Neuronal stem cell (in vitro differentiated cells): ENCODE measurements around the gene LDB3.

Experiments used
- DNase-seq: peaks from one replicate; pipeline ENCODE4 v3.0.0-alpha.2; 2013; ENCODE audit warnings: low spot score
- H2AFZ ChIP-seq: one replicate; pipeline ENCODE4 v1.6.1; 2013; ENCODE audit warnings: mild to moderate bottlenecking, low read length, inconsistent platforms
- H2AK5ac ChIP-seq: 2 replicates; pipeline ENCODE4 v1.6.1; 2013; ENCODE audit warnings: low read depth, mild to moderate bottlenecking, inconsistent platforms, low read length, moderate library complexity, mixed read lengths
- H2BK120ac ChIP-seq: 2 replicates; pipeline ENCODE4 v1.6.1; 2013; ENCODE audit warnings: low read depth, mild to moderate bottlenecking, inconsistent platforms, low read length, moderate library complexity, mixed read lengths
- H2BK12ac ChIP-seq: one replicate; pipeline ENCODE4 v1.6.1; 2013; ENCODE audit warnings: low read length, inconsistent platforms
- H2BK15ac ChIP-seq: 2 replicates; pipeline ENCODE4 v1.6.1; 2013; ENCODE audit warnings: mild to moderate bottlenecking, low read length, inconsistent platforms, mixed read lengths
- H2BK5ac ChIP-seq: one replicate; pipeline ENCODE4 v1.6.1; 2013; ENCODE audit warnings: inconsistent platforms, mild to moderate bottlenecking, low read length, moderate library complexity
- H3K14ac ChIP-seq: one replicate; pipeline ENCODE4 v1.6.1; 2013; ENCODE audit warnings: low read length, inconsistent platforms
- H3K18ac ChIP-seq: 2 replicates; pipeline ENCODE4 v1.6.1; 2013; ENCODE audit warnings: low read length, inconsistent platforms
- H3K23ac ChIP-seq: 2 replicates; pipeline ENCODE4 v1.6.1; 2013; ENCODE audit warnings: low read depth, mild to moderate bottlenecking, mixed read lengths, low read length, inconsistent platforms; ENCODE audit not compliant: poor library complexity
- H3K27ac ChIP-seq: replicated peaks from 3 replicates; pipeline ENCODE4 v1.5.1; 2013; ENCODE audit warnings: low read length, inconsistent platforms
- H3K27me3 ChIP-seq, 3 experiments: 2 replicates each; pipeline ENCODE4 v1.6.1; 2013; ENCODE audit warnings: low read length in 3 of 3, mild to moderate bottlenecking in 2 of 3, inconsistent platforms in 1 of 3, low read depth in 1 of 3, mixed read lengths in 1 of 3, moderate library complexity in 1 of 3; ENCODE audit not compliant: control insufficient read depth in 3 of 3, insufficient read depth in 3 of 3
- H3K36me3 ChIP-seq, 2 donors: replicated peaks in 1 of 2; 2 replicates each; pipeline ENCODE4 v1.6.1; 2013; ENCODE audit warnings: low read length in 2 of 2; ENCODE audit not compliant: control insufficient read depth in 2 of 2, insufficient read depth in 2 of 2
- H3K4ac ChIP-seq: 2 replicates; pipeline ENCODE4 v1.6.1; 2013; ENCODE audit warnings: inconsistent platforms, mild to moderate bottlenecking, low read length, moderate library complexity
- H3K4me1 ChIP-seq, 2 donors: 1 replicate in 1 of 2; 2 replicates in 1 of 2; pipeline ENCODE4 v1.6.1; 2013; ENCODE audit warnings: low read length in 2 of 2, low read depth in 1 of 2; ENCODE audit not compliant: control insufficient read depth in 2 of 2, insufficient read depth in 1 of 2
- H3K4me2 ChIP-seq: one replicate; pipeline ENCODE4 v1.6.1; 2013; ENCODE audit warnings: mild to moderate bottlenecking, low read length, inconsistent platforms; ENCODE audit not compliant: insufficient read depth, poor library complexity, severe bottlenecking
- H3K4me3 ChIP-seq, 2 donors: 2 replicates each; pipeline ENCODE4 v1.5.1; 2013; ENCODE audit warnings: low read length in 2 of 2, mild to moderate bottlenecking in 2 of 2, inconsistent platforms in 1 of 2, moderate library complexity in 1 of 2
- H3K79me1 ChIP-seq: one replicate; pipeline ENCODE4 v1.6.1; 2013; ENCODE audit warnings: low read depth, mild to moderate bottlenecking, inconsistent platforms, low read length, moderate library complexity
- H3K9ac ChIP-seq: one replicate; pipeline ENCODE4 v1.6.1; 2013; ENCODE audit warnings: mild to moderate bottlenecking, low read depth, low read length, inconsistent platforms; ENCODE audit not compliant: poor library complexity
- H3K9me3 ChIP-seq, 2 donors: replicated peaks in 1 of 2; 2 replicates each; pipeline versions ENCODE3 to v1.6.1; 2013; ENCODE audit warnings: low read length in 2 of 2, mild to moderate bottlenecking in 2 of 2, inconsistent platforms in 1 of 2, low read depth in 1 of 2, mixed read lengths in 1 of 2, moderate library complexity in 1 of 2; ENCODE audit not compliant: control insufficient read depth in 2 of 2, insufficient read depth in 1 of 2
- H4K8ac ChIP-seq: one replicate; pipeline ENCODE4 v1.6.1; 2013; ENCODE audit warnings: low read depth, mild to moderate bottlenecking, inconsistent platforms, low read length, moderate library complexity
- H4K91ac ChIP-seq: one replicate; pipeline ENCODE4 v1.6.1; 2013; ENCODE audit warnings: low read length, low read depth, mild to moderate bottlenecking, inconsistent platforms; ENCODE audit not compliant: poor library complexity
- WGBS, 2 donors: extraction: QIAGEN DNeasy Blood & Tissue Kit; methylation state at CpG; one replicate each; pipeline ENCODE4 v1.1.7; 2013; ENCODE audit warnings: missing lambda C conversion rate in 2 of 2, mixed read lengths in 1 of 2; ENCODE audit not compliant: insufficient read length in 2 of 2, insufficient replicate concordance in 1 of 2; ENCODE audit errors: extremely low coverage in 2 of 2; 5-methylcytosine and 5-hydroxymethylcytosine counted together

Gene LDB3

DNA sequence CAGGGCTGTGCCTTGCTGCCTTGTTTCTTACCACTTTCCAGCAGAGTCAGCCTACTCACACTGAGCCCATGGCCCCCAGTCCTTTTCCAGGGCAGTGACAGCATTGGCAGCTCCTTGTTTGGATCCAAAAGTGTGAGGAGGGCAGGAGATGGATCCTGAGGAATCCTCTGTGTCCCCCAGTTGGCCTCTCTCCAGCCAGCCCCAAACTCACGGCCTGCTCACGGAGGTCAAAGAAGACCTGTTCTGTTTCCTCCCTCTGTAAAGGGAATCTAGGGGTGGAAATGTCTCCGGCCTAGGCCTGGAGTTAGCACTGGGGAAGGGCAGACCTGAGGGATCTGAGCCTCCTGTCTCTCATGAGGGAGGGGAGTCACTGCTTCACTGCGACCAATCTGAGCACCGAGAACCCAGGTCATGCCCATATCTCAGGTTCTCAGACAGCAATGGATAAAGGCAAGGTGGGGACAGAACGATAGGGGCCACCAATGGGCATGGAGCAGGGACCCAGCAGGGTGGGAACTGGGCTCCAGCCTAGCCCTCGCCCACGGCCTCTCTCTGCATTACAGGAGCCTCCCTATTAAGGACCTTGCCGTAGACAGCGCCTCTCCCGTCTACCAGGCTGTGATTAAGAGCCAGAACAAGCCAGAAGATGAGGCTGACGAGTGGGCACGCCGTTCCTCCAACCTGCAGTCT is 23.2 kb downstream of the LDB3 start:
- H3K18ac ChIP-seq = no peak overlapping the region
- no peak overlapping the region for H2BK12ac ChIP-seq
- no CpG with 5 or more reads among the region's 14 CpGs for WGBS, 2 donors
- peak overlapping the region; percentile 5 for H3K23ac ChIP-seq
- H3K27me3 ChIP-seq = peaks cover 0 to 25% (median 0%) of the 10 kb centered on the region in 3 experiments
- H3K4me2 ChIP-seq = no peak overlapping the region
- no peak overlapping the region for H4K8ac ChIP-seq
- H2AFZ ChIP-seq = no peak overlapping the region
- no peak overlapping the region for H2BK120ac ChIP-seq
- no peaks in the 10 kb centered on the region for H3K9me3 ChIP-seq
- no peak for DNase-seq
- no peak overlapping the region for H2AK5ac ChIP-seq
- no peak overlapping the region for H3K27ac ChIP-seq
- H3K4ac ChIP-seq = no peak overlapping the region
- H3K9ac ChIP-seq = peak overlapping the region; percentile 40
- H3K79me1 ChIP-seq = no peaks in the 10 kb centered on the region
- peaks cover 3 to 5% of the 10 kb centered on the region in 2 donors for H3K4me1 ChIP-seq
- H3K4me3 ChIP-seq = no peak overlapping the region
- no peak overlapping the region for H2BK15ac ChIP-seq
- no peak overlapping the region for H4K91ac ChIP-seq
- H3K36me3 ChIP-seq = no peaks in the 10 kb centered on the region
- H3K14ac ChIP-seq = no peak overlapping the region
- no peak overlapping the region for H2BK5ac ChIP-seq

DNA sequence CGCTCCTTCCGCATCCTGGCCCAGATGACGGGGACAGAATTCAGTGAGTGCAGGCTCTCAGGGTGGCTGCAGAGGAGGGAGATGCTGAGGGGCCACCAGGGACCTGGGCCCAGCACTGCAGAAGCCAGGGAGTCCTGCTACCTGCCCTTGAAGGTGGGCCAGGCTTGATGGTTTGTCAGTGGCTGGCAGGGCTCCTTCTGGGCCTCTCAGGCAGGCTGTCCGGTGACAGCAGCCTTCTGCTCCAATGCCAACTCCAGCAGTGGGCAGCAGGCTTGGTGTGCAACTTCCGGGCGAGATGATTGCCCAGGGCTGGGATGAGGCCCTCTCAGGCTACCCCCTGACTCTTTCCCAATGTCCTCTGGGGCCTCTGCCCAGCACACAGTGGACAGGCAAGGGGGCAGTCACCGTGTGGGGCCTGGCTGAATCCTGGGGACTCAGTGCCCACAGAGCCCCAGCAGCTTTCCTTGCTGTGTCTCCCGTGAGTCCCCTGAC is 23.8 kb downstream of the LDB3 start:
- Histone ChIP-seq H3K27me3 (peaks cover 0 to 25% (median 0%) of the 10 kb centered on the region in 3 experiments), H3K23ac (no peak overlapping the region), H3K4me3 (no peak overlapping the region), H3K36me3 (no peaks in the 10 kb centered on the region), H3K4me1 (peaks cover 3 to 5% of the 10 kb centered on the region in 2 donors), H3K9ac (no peak overlapping the region), H3K79me1 (no peaks in the 10 kb centered on the region), H3K14ac (no peak overlapping the region), H2BK120ac (no peak overlapping the region), H3K9me3 (no peaks in the 10 kb centered on the region), H3K18ac (no peak overlapping the region), H4K8ac (no peak overlapping the region), H2BK15ac (no peak overlapping the region), H2BK5ac (no peak overlapping the region), H3K4me2 (no peak overlapping the region), H2AK5ac (no peak overlapping the region), H2BK12ac (no peak overlapping the region), H4K91ac (no peak overlapping the region), H3K27ac (no peak overlapping the region), H2AFZ (no peak overlapping the region), H3K4ac (no peak overlapping the region)
- no peak for DNase-seq
- no CpG with 5 or more reads among the region's 8 CpGs for WGBS, 2 donors

DNA sequence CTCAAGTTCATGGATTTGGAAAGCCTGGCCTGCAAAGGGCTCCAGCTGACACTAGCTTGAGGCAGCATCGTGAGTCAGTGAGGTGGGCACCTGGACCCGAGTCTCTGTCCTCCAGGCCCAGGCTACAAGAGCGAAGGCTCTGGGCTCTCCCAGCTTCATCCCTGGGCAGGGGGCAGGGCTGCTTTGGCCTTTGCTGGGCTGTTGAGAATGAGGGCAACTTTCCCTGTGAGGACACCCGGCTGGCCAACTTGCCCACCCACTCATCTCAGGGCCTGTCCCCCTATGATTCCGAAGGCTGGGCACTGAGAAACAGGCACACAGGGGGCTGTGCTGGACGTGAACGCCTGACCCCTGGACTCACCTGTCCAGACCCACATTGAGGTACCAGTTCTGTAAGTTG is 24.4 kb downstream of the LDB3 start:
- Histone ChIP-seq H4K91ac (no peak overlapping the region), H3K36me3 (no peaks in the 10 kb centered on the region), H2AFZ (no peak overlapping the region), H3K4me2 (no peak overlapping the region), H3K4me3 (no peak overlapping the region), H3K9me3 (no peaks in the 10 kb centered on the region), H4K8ac (no peak overlapping the region), H3K14ac (no peak overlapping the region), H2BK5ac (no peak overlapping the region), H2AK5ac (peak overlapping the region; percentile 43), H2BK12ac (no peak overlapping the region), H3K27me3 (peaks cover 0 to 25% (median 0%) of the 10 kb centered on the region in 3 experiments), H3K4ac (no peak overlapping the region), H3K18ac (no peak overlapping the region), H2BK120ac (no peak overlapping the region), H3K9ac (no peak overlapping the region), H3K27ac (no peak overlapping the region), H3K79me1 (no peaks in the 10 kb centered on the region), H3K4me1 (peaks cover 3 to 5% of the 10 kb centered on the region in 2 donors), H2BK15ac (peak overlapping the region; percentile 12), H3K23ac (no peak overlapping the region)
- no peak for DNase-seq
- WGBS, 2 donors = no CpG with 5 or more reads among the region's 7 CpGs

- H3K27me3 ChIP-seq = peaks cover 0 to 27% (median 0%) of the 10 kb centered on the region in 3 experiments
- no peak overlapping the region for H3K23ac ChIP-seq
- no peak overlapping the region for H2BK15ac ChIP-seq
- peak overlapping the region; percentile 26 for H2AFZ ChIP-seq
- H3K9ac ChIP-seq = no peak overlapping the region
- H3K18ac ChIP-seq = no peak overlapping the region
- H2BK12ac ChIP-seq = no peak overlapping the region
- no peak overlapping the region for H3K4me3 ChIP-seq
- H2BK120ac ChIP-seq = no peak overlapping the region
- no peaks in the 10 kb centered on the region for H3K36me3 ChIP-seq
- peaks cover 3 to 5% of the 10 kb centered on the region in 2 donors for H3K4me1 ChIP-seq
- H4K8ac ChIP-seq = no peak overlapping the region
- no CpG with 5 or more reads among the region's 2 CpGs for WGBS, 2 donors
- DNase-seq = no peak
- no peak overlapping the region for H3K14ac ChIP-seq
- no peaks in the 10 kb centered on the region for H3K79me1 ChIP-seq
- no peak overlapping the region for H2AK5ac ChIP-seq
- H3K27ac ChIP-seq = no peak overlapping the region
- no peak overlapping the region for H3K4ac ChIP-seq
- H2BK5ac ChIP-seq = no peak overlapping the region
- no peak overlapping the region for H4K91ac ChIP-seq
- no peak overlapping the region for H3K4me2 ChIP-seq
- no peaks in the 10 kb centered on the region for H3K9me3 ChIP-seq
These were observed 25.0 kb downstream of the LDB3 start for GRCh38 chr10:86693275-86693674.
